ENCODE data around the gene TMEM116.
"Not testable (repeated sequence)": the region's sequence is repeated elsewhere in the genome, so short reads cannot be mapped to it uniquely, and the experiment has no call there.

TMEM116 gene

GRCh38 chr12:112008918-112009317 is 4.0 kb downstream of the TMEM116 start:
- DNase-seq, result no peak

- no peak for DNase-seq
Measured at GRCh38 chr12:112007945-112008344, 5.0 kb downstream of the TMEM116 start.

GRCh38 chr12:112005419-112006395 is 7.3 kb downstream of the TMEM116 start:
- DNase-seq, result peak in 2 of 3 experiments; percentile 11 to 43

- DNase-seq, result no peak
Measured at GRCh38 chr12:112004041-112004440, 8.9 kb downstream of the TMEM116 start.

GRCh38 chr12:112001576-112001975 is 11.4 kb downstream of the TMEM116 start:
- DNase-seq, result no peak

GRCh38 chr12:112000820-112001219 is 12.1 kb downstream of the TMEM116 start:
- DNase-seq, result no peak

GRCh38 chr12:111999129-111999528 is 13.8 kb downstream of the TMEM116 start:
- DNase-seq, result not testable (repeated sequence)

GRCh38 chr12:111998015-111998414 is 14.9 kb downstream of the TMEM116 start:
- DNase-seq, result no peak

GRCh38 chr12:111997300-111997699 is 15.7 kb downstream of the TMEM116 start:
- DNase-seq, result no peak

GRCh38 chr12:111995782-111996480 is 17.0 kb downstream of the TMEM116 start:
- DNase-seq, result no peak

- DNase-seq, result not testable (repeated sequence)
Measured at GRCh38 chr12:111994211-111995111, 18.5 kb downstream of the TMEM116 start.

- DNase-seq, result no peak
Measured at GRCh38 chr12:111993292-111994150, 19.4 kb downstream of the TMEM116 start.

GRCh38 chr12:111992464-111992863 is 20.5 kb downstream of the TMEM116 start:
- DNase-seq, result no peak

- DNase-seq, result no peak
Measured at GRCh38 chr12:111991946-111992345, 21.0 kb downstream of the TMEM116 start.

- DNase-seq, result no peak
Measured at GRCh38 chr12:111991535-111991934, 21.4 kb downstream of the TMEM116 start.

GRCh38 chr12:111984820-111985219 is 28.1 kb downstream of the TMEM116 start:
- DNase-seq, result no peak

- DNase-seq, result no peak
Measured at GRCh38 chr12:111981987-111982386, 31.0 kb downstream of the TMEM116 start.

- DNase-seq, result no peak
Measured at GRCh38 chr12:111980598-111980997, 32.4 kb downstream of the TMEM116 start.

- no peak for DNase-seq
Measured at GRCh38 chr12:111978545-111978944, 34.4 kb downstream of the TMEM116 start.

- no peak for DNase-seq
Measured at GRCh38 chr12:111976860-111977259, 36.1 kb downstream of the TMEM116 start.

GRCh38 chr12:111976291-111976690 is 36.7 kb downstream of the TMEM116 start:
- no peak for DNase-seq
